NCI-H748 treated with DMSO at 0.1 percent for 48 hours (cell line): Measurements from ENCODE around the gene ZNF148.
"Not testable (repeated sequence)": the region's sequence is repeated elsewhere in the genome, so short reads cannot be mapped to it uniquely, and the experiment has no call there.

ENCODE experiments used
- DNase-seq: peaks from one replicate; lab custom pipeline; 2025; lab: John Stamatoyannopoulos, UW

The ZNF148 gene

GRCh38 chr3:125374996-125375941, at the start of gene ZNF148:
Gene ZNF148 (minus strand): TSS chr3:125375325. CDS start chr3:125313640, 61,685 bp downstream.
- DNase-seq, result peak; percentile 42

DNA sequence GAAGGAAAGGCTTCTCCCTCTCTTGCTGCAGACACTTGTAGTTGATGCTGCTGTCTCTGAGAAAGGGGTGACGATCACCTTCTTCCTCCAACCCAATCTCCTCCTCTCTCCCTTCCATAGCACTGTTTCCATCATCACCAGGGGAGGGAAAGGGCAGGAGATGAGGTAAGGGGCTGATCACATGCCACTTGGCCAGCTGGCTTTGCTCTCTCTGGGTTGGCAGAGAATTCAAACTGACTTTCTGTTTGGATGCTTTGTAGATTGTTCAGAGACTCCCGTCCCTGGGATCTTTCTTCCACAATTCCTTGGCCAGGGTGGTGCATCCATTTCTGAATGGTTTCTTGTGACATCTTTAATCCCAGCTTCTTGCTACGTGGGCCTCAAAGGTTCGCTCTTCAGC, 43.2 kb upstream of the ZNF148 start:
- no peak for DNase-seq

GRCh38 chr3:125416235-125416634, 41.1 kb upstream of the ZNF148 start:
- DNase-seq, result no peak

DNA sequence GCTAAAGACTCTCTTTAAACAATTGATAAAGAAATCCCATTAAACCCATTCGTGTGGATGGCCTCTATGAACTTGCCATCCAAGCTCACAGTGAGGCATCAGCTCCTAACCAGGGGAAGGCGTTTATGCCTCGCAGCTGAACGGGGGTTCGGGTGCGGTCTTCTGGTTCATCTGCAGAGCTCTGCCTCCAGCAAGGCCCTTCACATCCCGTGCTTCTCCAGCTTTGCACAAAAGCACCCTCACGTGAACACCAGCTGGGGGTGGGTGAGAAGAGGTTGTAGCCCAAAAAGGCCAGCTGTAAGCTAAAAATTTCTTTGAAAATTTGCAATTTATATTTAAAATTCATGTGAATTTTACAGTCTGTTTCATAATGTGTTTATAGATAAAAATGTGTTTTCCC, 39.5 kb upstream of the ZNF148 start:
- no peak for DNase-seq

DNA sequence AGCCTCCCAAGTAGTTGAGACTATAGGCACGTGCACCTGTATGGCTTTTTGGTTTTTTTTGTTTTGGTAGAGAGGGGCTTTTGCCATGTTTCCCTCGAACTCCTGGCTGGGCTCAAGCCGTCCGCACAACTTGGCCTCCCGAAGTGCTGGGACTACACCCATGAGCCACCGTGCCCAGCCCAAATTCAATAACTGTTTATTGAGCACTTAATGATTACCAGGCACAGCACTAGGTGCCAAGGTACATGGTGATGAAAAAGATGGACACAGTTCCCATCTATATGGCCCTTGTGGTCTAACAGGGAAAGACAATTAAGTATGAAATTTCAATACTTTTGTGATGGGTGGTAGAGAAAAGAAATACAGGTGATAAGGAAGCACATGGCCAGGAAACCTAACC, 35.8 kb upstream of the ZNF148 start:
- DNase-seq, result no peak

DNA sequence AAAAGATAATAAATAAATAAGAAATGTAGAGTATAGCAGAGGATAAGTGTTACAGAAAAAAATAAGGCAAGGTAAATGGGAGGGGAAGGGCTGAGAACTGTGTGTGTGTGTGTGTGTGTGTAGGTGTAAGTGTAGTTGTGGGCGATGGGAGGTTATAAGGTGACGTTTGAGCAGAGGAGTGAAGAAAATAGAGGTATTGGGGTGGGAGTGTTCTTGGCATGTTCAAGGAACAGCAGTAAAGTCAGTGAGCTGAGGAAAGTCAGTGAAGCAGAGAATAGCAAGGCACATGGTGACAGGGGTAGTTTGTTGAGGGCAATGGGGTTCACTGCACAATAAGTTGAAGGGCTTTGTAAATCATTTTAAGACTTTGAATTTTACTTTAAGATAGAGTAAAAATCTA, 30.9 kb upstream of the ZNF148 start:
- DNase-seq, result no peak

DNA sequence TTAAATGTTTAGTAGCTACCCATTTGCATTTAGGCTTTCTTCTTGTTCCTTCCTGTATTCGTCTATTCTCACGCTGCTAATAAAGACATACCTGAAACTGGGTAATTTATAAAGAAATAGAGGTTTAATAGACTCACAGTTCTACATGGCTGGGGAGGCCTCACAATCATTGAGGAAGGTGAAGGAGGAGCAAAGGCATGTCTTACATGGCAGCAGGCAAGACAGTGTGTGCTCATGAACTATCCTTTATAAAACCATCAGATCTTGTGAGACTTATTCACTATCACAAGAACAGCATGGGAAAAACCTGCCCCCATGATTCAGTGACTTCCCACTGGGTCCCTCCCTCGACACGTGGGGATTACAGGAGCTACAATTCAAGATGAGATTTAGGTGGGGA, 30.4 kb upstream of the ZNF148 start:
- not testable (repeated sequence) for DNase-seq

- no peak for DNase-seq
Measured at GRCh38 chr3:125403789-125404188, 28.7 kb upstream of the ZNF148 start.

DNA sequence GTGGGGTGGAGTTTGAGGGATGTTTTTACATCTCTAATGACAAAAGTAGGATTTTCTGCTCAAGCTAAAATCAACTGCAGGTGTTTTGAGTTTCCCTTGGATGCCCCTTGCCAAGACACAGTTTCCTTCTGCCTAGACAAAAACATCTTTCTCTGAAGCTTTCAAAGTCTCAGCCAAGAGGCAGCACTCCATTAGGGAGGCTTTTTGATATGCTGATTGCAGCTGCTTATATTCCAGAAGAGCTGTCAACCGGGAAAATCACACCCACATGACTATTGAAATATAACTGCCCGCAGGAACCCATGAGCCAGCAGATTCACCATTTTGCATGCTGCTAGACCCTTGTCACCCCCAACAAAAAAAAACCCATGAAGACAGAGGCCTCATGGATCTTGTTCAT, 27.5 kb upstream of the ZNF148 start:
- DNase-seq, result no peak

DNA sequence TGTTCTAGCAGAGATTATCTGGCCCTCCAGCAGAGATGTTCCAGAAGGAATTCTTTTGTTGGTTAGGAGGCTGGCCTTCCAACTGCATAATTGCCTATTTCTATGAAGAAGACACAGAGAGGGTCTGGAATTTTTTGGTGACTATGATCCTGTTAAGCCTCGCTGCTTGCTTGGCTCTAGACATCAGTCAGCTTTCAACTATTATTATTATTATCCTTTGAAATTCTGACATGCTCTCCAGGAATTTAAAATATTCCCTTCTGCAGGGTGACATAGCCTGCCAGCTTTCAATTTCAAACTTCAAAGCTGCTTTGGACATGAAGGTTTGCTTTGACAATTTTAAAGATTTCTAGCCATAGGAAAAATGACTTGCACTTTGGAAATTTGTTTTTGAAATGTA, 26.3 kb upstream of the ZNF148 start:
- DNase-seq, result no peak

DNA sequence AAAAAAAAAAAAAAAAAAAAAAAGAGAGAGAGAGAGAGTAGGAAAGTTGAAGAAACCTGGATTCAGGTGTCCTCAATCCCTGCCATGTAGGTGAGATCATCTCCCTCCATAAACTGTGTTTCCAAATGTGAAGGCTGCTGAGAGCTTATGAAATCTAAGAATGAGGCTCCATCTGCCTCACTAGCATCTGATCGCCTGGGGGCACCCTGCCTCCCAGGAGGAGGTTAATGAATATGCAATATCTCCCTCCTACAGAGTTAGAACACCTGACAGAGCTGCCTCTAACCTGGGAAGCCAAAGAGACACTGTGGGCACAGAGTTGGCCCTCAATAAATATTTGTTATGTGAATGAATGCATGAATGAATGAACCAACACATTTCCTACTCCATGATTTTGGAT, 23.8 kb upstream of the ZNF148 start:
- DNase-seq, result no peak

DNA sequence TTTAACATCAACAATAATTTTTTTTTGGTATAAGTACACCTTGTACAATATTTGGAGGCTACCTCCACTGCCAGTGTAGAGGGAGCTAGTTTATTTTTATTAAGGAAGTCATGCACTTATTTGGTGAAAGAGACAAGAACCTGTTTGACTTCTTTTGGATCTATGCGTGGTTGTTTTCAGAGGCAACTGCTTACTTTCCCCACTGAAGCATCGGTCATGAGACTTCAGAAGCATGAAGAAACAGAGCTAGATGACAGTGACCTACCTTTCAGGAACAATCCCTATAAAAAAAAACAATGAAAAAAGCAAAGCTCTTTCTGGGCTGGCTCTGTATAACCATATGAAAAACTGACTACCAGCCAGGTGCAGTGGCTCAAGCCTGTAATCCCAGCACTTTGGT, 20.0 kb upstream of the ZNF148 start:
- DNase-seq, result no peak

DNA sequence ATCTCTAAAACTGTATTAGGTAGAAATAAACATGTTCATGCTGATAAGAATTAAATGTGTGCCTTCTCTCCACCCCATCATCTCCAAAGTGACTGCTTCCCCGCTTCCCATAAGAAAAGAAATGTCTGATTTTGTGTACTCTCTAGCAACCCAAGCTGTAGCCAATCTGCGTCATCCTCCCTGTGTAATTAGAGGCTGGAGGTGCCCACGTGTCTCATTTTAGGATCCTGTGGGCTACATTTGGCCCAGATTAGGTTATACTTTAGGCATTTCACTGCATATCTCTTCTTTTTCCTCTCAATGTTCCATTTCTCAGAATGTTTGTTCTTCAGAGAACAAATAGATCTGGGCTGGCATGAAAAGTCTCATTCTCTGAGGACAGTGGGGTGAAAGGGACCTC, 19.3 kb upstream of the ZNF148 start:
- no peak for DNase-seq

DNA sequence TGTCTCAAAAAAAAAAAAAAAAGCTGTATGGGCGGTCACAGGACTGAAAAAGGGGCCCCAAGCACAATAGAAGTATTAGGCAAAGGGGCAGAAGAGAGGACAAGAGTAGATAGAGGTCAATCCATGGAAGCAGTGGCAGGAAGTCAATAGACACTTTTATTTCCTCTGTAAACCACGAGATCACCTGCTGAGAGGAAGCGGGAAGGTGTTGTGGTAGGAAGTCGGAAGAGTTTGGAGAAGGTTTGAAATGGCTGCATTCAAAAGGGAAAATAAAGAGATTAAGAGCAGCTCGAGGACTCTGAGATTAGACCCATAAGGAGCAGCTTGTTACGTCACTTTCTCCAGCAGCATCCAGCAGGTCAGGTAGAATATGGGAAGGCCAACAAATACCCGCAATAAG, 14.2 kb upstream of the ZNF148 start:
- no peak for DNase-seq

DNA sequence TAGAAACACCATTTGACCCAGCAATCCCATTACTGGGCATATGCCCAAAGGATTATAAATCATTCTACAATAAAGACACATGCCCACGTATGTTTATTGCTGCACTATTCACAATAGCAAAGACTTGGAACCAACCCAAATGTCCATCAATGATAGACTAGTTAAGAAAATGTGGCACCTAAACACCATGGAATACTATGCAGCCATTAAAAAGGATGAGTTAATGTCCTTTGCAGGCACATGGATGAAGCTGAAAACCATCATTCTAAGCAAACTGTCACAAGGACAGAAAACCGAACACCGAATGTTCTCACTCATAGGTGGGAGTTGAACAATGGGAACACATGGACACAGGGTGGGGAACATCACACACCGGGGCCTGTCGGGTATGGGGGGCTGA, 13.2 kb upstream of the ZNF148 start:
- not testable (repeated sequence) for DNase-seq

- DNase-seq, result no peak
Measured at GRCh38 chr3:125386811-125387210, 11.7 kb upstream of the ZNF148 start.

DNA sequence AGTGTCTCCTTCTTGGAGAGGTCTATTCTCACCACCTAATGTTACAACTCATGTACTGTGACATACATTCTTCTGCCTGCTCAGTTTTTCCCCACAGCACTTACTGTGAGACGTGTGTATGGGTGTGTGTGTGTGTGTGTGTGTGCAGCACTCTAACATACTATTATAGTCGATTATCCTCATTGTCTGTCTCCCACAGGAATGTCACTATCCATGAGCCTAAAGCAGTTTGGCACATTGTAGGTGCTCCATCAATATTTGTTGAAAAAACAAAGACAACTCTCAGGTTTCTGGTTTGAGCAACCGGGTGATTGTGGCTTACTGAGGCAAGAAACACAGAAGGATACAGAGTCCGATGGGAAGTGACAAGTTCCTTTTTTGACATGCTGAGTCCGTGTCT, 8.6 kb upstream of the ZNF148 start:
- DNase-seq, result no peak

DNA sequence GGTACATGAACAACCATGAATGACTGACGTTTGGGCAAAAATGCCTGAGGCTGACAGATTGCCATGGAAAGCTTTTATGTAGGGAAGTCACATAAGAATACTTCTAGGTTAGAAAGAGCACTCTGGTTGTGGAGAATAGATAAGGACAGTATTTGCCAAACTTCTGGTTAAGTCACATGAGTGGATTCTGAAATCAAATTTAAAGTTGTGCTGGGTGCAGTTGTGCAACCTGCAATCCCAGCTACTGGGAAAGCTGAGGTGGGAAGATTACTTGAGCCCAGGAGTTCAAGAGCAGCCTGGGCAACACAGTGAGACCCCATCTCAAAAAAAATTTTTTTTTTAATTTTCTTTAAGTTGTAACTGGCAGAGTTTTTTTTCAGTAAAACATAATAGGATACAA, 7.2 kb upstream of the ZNF148 start:
- DNase-seq, result no peak

DNA sequence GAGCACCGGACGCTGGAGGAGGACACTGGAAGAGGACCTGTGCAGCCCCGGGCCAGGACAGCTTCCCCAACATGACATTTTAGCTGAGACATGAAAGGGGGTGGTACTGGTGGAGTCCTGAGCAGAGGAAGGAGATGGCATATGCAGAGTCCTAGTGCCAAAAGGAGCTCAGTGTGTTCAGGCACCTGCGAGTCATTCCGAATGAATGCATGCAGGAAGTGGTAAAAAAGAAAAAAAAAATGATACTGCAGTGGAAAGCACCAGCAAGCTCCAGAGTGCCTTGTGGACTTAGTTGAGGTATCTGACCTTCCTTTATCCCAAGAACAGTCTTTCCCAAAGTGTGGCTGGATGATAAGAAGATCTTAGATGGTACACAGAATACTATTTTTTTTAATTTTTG, 6.6 kb upstream of the ZNF148 start:
- no peak for DNase-seq

GRCh38 chr3:125381314-125381713, 6.2 kb upstream of the ZNF148 start:
- DNase-seq, result no peak

- no peak for DNase-seq
Measured at GRCh38 chr3:125379483-125379882, 4.4 kb upstream of the ZNF148 start.

DNA sequence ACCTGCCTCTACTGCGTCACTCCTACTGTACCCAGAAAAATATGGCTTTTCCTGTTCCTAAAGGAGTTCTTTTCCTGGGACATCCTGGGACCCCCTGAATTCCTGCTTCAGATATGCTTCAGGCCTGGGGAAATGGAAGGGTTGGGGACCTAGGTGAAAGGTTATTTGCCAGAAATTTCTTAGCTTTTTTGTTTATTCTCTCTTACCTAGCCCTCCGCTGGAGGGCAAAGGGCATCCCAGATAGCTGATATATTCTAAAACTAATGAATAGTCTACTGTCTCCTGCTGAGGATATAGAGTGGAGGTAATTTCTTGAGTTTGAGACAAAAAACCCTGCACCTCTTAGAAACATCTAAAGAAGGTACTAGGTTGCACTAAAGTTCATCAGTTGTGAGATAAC, 3.6 kb upstream of the ZNF148 start:
- no peak for DNase-seq

- peak; percentile 67 for DNase-seq
Measured at GRCh38 chr3:125375950-125376679, 990 bp upstream of the ZNF148 start.
